IPS DF 4.7 (cell line): ENCODE measurements around the gene ZFAND5.

Source experiments
- DNase-seq: peaks from one replicate; pipeline ENCODE4 v3.0.0-alpha.2; 2013; ENCODE audit warnings: low spot score; ENCODE audit errors: extremely low read depth

ZFAND5 gene

GRCh38 chr9:72324974-72325373, 40.0 kb downstream of the ZFAND5 start:
- no peak for DNase-seq

- DNase-seq: no peak
Measured at GRCh38 chr9:72322678-72323077, 42.3 kb downstream of the ZFAND5 start.

- DNase-seq: no peak
Measured at GRCh38 chr9:72322259-72322658, 42.7 kb downstream of the ZFAND5 start.

- no peak for DNase-seq
Measured at GRCh38 chr9:72315510-72316311, 49.3 kb downstream of the ZFAND5 start.

GRCh38 chr9:72315089-72315509, 49.9 kb downstream of the ZFAND5 start:
- no peak for DNase-seq

GRCh38 chr9:72313507-72313906, 51.5 kb downstream of the ZFAND5 start:
- no peak for DNase-seq

- no peak for DNase-seq
Measured at GRCh38 chr9:72312386-72312987, 52.5 kb downstream of the ZFAND5 start.

- no peak for DNase-seq
Measured at GRCh38 chr9:72309364-72310133, 55.5 kb downstream of the ZFAND5 start.

- no peak for DNase-seq
Measured at GRCh38 chr9:72306761-72307160, 58.2 kb downstream of the ZFAND5 start.

- no peak for DNase-seq
Measured at GRCh38 chr9:72305707-72306106, 59.3 kb downstream of the ZFAND5 start.

GRCh38 chr9:72305102-72305546, 59.9 kb downstream of the ZFAND5 start:
- DNase-seq: no peak

GRCh38 chr9:72304538-72304937, 60.5 kb downstream of the ZFAND5 start:
- no peak for DNase-seq
